HG03025 (cell line): ENCODE measurements around the gene RALY.

Experiments
- ATAC-seq: cut with Tn5 transposase; IDR thresholded peaks from one replicate; pipeline ENCODE4 v1.9.1; 2021; ENCODE audit warnings: mild to moderate bottlenecking, moderate library complexity; ENCODE audit not compliant: unreplicated experiment, low FRiP score

Gene RALY

DNA sequence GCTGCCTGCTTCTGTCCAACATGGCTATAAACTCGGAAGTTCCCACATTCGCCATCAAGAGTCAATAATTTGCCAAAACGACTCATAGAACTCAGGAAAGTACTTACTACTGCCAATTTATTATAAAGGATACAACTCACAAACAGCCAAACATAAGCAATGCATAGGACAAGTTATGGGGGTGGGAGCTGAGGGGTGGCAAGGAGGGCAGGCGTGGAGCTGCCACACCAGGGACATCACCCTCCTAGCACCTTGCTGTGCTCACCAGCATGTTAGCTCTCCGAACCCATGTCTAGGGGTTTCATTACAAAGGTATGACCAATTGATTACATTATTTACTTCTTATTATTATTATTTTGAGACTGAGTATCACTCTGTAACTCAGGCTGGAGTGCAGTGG is 106.0 kb downstream of the RALY start:
- no peak for ATAC-seq

DNA sequence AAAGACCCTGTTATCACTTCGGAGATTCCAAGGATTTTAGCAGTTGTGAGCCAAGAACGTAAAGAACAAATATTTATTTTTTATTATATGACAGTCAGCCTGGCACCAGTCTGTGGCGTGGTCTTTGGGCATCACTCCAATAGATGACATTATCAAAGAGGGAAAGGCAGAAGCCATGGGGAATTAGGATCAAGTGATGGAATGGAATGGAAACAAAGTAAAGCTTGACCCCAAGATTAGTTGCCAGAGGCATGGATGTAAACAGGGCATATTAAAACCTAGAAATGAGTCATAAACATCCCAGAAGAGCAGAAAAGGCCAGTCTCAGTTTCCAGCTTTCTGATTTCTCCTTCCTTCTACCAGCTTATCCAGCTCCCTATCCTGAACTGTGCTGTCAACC is 106.9 kb downstream of the RALY start:
- ATAC-seq: no peak

DNA sequence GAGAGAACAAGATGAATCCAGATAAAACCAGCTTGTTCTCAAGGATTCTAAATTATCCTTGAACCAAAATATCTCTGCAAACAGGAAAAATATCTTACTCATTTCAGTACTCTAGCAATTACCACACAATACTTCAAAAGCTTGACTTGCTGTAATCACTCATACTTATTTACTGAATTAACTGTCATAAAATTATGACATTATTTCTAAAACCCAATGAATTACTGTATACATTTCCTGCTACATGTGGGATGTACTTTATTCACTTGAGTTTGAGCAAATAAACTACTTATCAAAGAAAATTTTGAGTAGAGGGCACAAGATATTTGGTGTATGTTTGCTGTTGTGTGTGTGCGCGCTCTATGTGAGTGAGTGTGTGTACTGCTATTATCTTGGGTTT is 108.6 kb downstream of the RALY start:
- ATAC-seq: no peak

DNA sequence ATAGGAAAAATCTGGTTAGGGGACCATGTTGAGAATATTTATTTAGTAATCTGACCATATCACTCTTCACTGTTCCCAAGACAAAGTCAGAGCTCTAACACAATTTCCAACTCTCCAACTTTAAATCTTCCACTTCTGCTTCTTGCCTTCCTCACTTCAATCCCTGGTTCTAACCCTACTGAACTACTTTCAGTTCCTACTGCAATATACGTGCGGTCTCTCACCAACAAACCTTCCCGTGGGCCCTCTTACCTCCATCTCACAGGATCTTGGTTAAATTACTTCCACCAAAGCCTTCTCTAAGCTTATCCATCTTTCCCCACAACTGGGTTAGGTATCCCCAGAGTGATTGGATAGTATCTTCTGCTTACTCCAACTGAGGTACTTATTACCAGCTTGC is 110.3 kb downstream of the RALY start:
- no peak for ATAC-seq

DNA sequence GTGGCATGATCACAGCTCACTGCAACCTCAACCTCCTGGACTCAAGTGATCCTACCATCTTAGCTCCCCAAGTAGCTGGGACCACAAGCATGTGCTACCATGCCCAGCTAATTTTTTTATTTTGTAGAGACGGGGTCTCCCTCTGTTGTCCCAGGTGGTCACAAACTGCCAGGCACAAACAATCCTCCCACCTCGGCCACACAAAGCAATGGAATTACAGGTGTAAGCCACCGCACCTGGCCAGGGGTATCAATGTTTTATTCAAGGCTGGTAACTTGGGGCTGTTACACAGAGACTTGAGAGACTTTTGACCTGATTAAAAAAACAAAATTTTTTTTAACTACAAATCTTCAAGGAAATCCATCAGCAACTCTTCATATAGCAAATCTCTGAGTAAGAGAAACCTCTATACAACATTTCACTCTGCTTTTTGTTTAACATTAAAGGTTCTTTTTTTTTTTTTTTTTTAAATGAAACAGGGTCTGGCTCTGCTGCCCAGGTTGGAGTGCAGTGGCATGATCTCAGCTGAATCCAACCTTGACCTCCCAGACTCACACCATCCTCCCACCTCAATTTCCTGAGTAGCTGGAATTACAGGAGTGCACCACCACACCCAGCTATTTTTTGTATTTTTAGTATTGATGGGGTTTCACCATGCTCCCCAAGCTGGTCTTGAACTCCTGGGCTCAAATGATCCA is 112.4 kb downstream of the RALY start:
- no peak for ATAC-seq

DNA sequence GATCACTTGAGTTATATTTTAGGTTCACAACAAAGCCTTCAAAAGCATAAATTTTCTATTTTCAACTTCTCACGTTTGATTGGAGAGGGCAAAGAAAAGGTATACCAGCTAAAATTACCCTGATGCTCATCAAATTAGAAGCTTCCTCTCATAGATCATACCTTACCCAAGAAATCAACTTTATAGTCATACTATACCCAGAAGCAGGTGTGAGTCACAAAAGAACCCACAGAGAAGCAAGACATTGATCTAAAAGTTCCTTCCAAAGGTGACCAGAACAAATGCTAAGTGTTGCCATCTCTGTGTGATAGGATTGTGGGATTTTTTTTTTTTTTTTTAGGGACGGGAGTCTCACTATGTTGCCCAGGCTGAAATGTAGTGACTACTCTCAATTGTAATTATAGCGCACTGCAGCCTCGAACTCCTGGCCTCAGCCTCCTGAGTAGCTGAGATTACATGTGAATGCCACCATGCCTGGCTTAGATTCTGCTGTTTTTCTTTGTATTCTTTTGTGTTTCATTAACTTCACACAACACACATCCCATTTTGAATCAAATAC is 115.0 kb downstream of the RALY start:
- ATAC-seq: no peak

DNA sequence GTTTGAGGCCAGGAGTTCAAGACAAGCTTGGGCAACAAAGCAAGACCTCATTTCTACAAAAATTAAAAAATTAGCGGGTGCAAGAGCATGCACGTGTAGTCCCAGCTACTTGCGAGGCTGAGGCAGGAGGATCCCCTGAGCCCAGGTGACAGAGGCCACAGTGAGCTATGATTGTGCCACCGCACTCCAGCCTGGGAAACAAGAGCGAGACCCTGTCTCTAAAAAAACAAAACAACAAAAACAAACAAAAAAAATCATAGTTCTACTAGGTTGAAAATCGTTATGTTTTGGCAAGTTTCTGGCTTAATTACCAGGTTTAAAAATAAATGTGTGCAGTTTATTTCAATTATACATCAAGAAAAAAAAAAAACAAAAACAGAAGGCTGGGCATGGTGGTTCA is 115.7 kb downstream of the RALY start:
- no peak for ATAC-seq

DNA sequence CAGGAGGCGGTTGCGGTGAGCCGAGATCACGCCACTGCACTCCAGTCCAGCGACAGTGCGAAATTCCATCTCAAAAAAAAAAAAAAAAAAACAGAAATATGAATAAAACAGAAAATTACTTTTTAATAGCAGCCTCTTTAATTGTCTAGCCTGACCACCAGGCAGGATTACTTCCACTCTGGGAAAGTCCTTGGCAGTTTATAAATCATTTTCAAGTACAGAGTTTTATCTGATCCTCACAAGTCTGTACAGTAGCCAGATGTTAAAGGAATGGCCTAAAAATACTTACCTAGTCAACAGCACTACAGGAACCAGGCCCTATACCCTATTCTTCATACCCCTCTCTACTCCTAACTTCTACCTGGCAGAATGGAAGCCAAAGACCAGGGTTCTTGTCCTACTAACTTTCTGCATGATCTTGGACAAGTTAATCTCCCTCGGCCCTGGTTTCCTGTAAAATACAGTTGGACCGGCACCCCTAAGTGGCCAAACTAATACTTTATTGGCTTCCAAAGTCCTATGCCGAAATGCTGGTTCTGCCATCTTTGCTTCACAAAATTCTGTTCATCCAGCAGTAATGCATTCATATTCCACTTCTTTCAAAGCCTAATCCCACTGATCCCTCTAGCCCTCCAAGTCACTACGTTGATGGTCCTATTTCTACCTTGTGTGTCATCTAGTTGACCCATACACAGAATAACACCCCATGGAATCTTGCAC is 116.5 kb downstream of the RALY start:
- no peak for ATAC-seq

DNA sequence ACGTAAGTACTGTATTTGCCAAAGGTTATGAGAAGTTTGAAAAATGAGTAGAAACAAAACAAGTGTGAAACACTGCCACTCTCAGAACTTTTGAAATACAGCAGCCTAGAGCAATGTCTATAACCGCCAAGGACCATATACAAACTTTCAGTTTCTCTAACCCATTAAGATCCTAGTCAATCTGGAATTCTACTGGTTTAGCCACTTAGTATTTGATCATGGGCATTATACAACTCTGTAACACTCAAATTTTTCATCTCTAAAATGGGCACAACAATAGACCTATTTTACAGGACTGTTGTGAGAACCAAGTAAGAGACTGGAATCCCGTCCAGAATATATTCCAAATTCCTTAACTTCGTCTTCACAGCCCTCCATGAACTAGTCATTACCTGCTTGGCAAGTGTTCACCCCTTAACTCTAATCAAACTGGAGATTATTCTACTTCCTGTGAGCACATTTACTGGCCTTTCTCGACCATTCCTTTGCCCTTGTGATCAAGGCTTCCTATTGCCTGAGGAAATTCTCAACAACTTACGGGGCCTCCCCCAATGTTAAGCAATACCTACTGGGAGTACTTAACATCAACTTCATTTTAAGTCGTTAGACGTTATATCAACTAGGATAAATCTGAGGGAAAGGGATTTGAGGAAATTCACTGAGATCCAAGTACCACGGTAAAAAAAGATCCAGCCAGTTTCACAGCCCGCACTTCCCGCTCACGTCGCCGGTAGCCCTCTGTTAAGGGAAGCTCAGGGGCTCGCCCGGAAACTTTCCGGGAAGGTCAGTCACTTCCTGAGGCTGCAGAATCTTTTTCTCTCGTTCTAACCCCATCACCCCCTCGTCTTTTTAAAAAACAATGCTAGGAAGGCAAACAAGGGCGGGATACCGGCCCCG is 117.3 kb downstream of the RALY start:
- no peak for ATAC-seq

DNA sequence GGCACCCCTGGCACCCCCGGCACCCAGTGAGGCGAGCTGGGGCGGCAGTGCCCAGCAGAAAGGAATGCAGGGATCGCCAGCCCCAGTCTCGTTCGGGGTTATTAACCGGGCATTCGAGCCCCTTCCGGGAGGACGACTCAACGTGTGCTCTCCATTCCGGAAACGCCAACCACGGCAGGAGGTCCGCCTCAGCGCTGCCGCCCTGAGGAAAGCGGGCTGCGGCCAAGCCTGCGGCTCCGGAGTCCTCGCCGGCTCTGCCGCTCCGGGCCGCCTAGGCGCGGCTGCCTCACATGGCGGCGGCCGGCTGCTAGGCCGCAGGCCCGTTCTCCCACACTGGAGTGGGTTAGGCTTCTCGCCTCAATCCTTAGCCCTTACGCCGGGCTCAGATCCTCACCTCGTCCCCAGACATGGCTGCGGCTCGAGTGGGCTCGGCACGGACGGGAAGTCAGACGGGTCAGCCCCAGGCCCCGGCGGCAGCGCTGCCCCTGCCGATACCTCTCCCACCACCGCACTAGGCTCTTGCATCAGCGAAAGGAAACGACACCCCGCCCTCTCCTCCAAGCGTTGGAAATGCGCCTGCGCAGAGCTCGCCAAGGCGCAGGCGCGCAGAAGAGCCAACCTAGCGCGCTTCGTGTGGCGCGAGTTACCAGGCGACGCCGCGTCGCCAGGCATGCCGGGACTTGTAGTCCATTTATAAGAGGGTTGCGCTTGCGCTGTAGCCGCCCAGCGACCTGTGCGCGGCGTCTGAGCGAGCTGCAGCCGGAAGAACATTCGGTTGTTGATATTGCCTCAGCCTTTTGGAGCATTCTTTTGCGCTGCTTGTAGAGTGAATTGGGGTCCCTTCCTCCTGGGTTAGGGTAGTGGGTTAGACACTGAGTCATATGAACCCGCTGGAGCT is 118.2 kb downstream of the RALY start, which contains the start of gene EIF2S2:
EIF2S2 (minus strand) TSS at position 542 of the 898 bp plus-strand sequence; CDS start at position 409, 133 bp downstream.
- peak; percentile 87 for ATAC-seq

DNA sequence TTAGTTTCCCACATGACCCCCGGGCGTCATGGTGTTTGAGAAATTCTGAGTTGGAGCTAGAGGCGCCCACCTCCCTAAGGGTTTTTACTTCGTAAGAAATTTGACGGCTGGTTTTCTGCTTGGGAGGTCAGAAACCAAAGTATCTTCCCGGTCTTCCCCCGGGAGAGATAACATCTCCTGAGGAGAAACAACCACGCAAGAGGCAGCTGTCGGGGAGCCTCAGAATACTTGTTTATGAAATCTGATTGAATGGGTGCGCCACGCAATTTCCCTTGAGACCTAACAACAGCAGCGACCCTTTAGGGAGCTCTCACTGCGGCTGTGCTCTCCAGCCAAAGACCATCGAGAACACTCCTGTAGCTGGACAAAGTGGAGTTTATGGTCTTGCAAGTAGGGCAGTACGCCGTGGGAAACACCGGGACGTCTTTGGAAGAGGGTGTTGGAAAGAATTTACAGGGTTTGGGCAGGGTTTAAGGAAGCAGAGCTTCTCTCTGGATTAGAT is 118.9 kb downstream of the RALY start:
- ATAC-seq: no peak

DNA sequence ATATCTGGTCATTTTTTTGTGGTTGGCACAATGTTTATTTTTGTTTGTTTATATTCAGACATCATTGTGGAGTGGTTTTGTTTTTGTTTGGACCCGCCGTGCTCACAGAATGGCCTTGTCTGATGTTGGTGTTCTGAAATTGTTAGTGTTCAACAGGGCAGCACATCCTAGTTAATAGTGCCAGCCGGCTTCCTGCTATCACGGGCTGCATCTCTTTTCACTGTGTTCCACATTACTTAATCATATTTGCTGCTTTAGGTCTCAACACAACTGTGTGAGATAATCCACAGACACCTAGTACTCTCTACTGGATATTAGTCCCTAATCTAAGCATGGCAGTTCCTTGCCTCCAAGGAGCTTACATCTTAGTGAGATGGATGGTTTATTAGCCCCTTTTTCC is 121.1 kb downstream of the RALY start:
- no peak for ATAC-seq

DNA sequence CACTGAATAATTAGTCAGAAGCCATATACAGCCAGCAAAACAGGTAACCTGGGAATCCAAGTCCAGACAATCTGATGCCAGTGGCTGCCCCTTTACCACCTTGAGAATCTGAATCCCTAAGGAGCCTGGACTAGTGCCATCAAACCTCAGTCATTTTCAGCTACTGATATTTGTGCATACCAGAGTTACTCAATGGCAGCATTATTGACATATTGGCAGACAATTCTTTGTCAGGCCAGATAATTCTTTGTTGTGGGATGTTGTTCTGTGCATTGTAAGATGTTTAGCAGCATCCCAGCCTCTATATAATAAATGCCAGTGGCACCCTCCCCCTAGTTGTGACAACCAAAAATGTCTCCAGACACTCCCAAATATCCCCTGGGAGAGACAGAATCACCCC is 121.5 kb downstream of the RALY start:
- ATAC-seq: no peak

DNA sequence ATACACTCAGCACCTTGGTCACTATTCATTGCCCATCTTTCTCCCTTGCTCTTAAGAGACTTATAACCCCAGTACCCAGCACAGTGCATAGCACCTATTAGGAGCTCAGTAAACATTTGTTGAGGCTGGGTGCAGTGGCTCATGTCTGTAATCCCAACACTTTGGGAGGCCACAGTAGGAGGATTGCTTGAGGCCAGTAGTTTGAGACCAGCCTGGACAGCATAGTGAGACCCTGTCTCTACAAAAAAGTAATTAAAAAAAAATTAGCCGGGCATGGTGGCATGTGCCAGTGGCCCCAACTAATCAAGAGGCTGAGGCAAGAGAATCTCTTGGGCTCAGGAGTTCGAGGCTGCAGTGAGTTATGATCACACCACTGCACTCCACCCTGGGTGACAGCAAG is 126.5 kb downstream of the RALY start:
- no peak for ATAC-seq

DNA sequence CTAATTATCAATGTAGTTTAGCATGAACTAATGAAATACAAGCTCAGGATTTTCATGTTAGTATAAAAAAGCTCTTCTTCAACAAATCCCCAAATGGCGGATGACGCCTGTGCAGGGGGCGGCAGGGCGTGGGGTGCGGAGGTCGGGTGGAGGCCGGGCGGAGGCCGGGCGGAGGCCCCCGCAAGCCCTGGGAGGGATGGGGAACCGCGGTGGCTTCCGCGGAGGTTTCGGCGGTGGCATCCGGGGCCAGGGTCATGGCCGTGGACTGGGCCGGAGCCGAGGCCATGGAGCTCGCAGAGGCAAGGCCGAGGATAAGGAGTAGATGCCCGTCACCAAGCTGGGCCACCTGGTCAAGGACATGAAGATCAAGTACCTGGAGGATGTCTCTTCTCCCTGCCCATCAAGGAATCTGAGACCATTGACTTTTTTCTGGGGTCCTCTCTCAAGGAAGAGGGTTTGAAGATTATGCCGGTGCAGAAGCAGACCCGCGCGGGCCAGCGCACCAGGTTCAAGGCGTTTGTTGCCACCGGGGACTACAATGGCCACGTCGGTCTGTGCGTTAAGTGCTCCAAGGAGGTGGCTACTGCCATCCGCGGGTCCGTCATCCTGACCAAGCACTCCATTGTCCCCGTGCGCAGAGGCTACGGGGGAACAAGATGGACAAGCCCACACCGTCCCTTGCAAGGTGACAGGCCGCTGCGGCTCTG is 128.7 kb downstream of the RALY start:
- no peak for ATAC-seq

DNA sequence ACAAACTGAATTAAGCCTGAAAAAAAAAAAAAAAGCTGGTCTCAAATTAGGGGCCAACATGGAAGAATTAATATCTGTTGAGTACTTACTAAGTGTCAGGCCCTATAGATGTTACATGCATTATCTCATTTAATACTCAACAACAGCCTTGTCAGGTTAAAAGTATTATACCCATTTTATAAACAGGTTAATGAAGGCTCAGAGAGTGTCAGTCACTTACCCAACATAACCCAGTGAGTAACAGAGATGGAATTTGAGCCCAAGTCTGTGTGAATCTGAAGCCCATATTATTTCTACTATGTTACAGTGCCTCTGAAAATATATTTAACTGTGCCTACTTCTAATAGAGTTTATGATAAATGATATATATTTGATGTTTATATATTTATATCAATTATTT is 129.6 kb downstream of the RALY start:
- ATAC-seq: no peak

DNA sequence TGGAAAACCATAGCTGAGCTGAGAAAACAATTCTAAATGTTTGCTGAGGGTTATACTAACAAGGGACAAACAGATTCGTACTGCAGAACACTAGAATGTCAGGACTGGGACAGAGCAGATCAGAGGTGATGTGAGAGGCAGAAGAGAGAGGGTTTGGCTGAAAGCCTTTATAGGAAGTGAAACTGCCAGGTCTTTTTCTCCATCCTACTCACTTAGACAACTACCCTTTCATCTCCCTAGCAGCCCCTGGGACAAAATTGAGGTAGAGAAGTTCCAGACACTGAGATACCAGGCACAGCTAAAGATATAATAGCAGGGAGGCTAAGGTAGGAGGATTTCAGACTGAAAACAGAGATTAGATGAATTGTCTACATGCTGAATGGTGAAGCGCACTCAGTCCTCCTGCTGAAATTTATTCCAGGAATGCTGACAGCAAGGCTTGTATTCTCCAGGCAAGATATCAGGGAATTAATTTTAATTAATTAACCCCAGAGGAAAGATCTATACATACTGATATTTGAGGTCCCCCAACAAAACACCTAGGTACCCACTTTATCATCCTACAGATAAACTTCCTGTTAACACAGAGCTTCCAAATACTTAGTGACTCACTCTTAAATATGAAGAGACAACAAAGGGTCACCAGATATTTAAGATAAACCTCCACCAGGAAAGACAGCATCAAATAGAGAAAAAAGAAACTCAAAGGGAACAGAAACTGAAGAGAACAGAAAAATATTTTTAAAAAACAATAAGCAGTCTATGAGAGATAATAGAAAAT is 130.9 kb downstream of the RALY start:
- no peak for ATAC-seq

DNA sequence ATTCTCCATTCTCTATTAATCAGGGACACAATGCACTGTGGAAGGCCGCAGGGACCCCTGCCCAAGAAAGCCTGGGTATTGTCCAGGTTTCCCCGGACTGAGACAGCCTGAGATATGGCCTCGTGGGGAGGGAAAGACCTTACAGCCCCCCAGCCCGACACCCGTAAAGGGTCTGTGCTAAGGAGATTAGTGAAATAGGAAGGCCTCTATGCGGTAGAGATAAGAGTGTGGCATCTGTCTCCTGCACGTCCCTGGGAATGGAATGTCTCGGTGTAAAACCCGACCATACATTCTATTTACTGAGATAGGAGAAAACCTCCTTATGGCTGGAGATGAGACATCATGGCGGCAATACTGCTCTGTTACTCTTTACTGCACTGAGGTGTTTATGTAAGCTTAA is 134.1 kb downstream of the RALY start:
- no peak for ATAC-seq
